Stimulated activated effector memory CD8-positive, alpha-beta T cell treated with anti-CD3 and anti-CD28 coated beads, Interleukin-12 subunit alpha, Interleukin-12 subunit beta, amount 100 ng/mL, for 72 hours (primary cell): ENCODE results near the gene DHRSX.
"Not testable (repeated sequence)": the region's sequence is repeated elsewhere in the genome, so short reads cannot be mapped to it uniquely, and the experiment has no call there.

ENCODE experiments used
- ATAC-seq: fragments of 150-1000 bp; cut with Tn5 transposase; 2 replicates; pipeline ENCODE4 v1.10.0; 2021
- DNase-seq, 2 donors: peaks; one replicate each; pipeline ENCODE4 v3.0.0; 2021 to 2022; ENCODE audit warnings: low spot score in 2 of 2
- H3K27ac Mint-ChIP-seq: one replicate; pipeline ENCODE4 v1.8.0; 2022; ENCODE audit warnings: mild to moderate bottlenecking, mixed read lengths
- H3K36me3 Mint-ChIP-seq: one replicate; pipeline ENCODE4 v1.8.0; 2022; ENCODE audit warnings: mild to moderate bottlenecking, mixed read lengths
- H3K4me1 Mint-ChIP-seq: one replicate; pipeline ENCODE4 v1.8.0; 2022; ENCODE audit warnings: mixed read lengths
- H3K4me3 Mint-ChIP-seq: one replicate; pipeline ENCODE4 v1.8.0; 2022; ENCODE audit warnings: mild to moderate bottlenecking, mixed read lengths
- H3K9me3 Mint-ChIP-seq: one replicate; pipeline ENCODE4 v1.8.0; 2022; ENCODE audit warnings: mixed read lengths

DHRSX gene

DNA sequence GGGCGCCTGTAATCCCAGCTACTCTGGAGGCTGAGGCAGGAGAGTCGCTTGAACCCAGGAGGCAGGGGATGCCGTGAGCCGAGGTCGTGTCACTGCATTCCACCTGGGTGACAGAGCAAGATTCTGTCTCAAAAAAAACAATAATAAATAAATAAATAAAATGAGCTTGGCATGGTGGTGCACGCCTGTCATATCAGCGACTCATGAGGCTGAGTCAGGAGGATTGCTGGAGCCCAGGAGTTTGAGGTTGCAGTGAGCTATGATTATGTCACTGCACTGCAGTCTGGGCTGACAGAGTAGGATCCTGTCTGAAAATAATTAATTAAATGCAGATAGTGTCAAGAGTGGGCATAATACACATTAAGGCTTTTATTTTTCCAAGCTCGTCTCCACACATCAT is 77.5 kb downstream of the DHRSX start:
- no peak overlapping the region for H3K27ac Mint-ChIP-seq
- DNase-seq = no peak
- no peaks in the 10 kb centered on the region for H3K9me3 Mint-ChIP-seq
- peaks cover 11% of the 10 kb centered on the region for H3K36me3 Mint-ChIP-seq
- peaks cover 16% of the 10 kb centered on the region for H3K4me1 Mint-ChIP-seq
- H3K4me3 Mint-ChIP-seq = no peak overlapping the region
- ATAC-seq = peak; percentile 65

DNA sequence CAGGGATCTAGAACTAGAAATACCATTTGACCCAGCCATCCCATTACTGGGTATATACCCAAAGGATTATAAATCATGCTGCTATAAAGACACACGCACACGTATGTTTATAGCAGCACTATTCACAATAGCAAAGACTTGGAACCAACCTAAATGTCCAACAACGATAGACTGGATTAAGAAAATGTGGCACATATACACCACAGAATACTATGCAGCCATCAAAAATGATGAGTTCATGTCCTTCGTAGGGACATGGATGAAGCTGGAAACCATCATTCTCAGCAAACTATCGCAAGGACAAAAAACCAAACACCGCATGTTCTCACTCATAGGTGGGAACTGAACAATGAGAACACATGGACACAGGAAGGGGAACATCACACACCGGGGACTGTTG is 81.4 kb downstream of the DHRSX start:
- DNase-seq, H3K27ac Mint-ChIP-seq, ATAC-seq, H3K4me1 Mint-ChIP-seq, H3K4me3 Mint-ChIP-seq, H3K9me3 Mint-ChIP-seq: not testable (repeated sequence)
- peaks cover 11% of the 10 kb centered on the region for H3K36me3 Mint-ChIP-seq

DNA sequence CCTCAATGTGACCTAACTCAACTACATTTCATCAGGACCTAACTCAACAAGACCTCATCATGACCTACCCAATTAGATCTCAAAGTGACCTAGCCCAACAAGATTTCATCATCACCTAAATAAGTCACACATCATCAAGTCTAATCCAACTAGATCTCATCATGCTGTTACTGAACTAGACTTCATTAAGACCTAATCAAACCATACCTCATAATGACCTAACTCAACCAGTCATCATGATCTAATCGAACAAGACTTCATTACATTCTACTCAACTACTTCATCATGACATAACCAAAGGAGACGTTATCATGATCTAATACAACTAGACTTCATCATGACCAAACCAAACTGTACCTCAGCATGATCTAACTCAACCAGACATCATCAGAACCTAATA is 82.8 kb downstream of the DHRSX start:
- H3K4me1 Mint-ChIP-seq = peaks cover 7% of the 10 kb centered on the region
- ATAC-seq = no peak

DNA sequence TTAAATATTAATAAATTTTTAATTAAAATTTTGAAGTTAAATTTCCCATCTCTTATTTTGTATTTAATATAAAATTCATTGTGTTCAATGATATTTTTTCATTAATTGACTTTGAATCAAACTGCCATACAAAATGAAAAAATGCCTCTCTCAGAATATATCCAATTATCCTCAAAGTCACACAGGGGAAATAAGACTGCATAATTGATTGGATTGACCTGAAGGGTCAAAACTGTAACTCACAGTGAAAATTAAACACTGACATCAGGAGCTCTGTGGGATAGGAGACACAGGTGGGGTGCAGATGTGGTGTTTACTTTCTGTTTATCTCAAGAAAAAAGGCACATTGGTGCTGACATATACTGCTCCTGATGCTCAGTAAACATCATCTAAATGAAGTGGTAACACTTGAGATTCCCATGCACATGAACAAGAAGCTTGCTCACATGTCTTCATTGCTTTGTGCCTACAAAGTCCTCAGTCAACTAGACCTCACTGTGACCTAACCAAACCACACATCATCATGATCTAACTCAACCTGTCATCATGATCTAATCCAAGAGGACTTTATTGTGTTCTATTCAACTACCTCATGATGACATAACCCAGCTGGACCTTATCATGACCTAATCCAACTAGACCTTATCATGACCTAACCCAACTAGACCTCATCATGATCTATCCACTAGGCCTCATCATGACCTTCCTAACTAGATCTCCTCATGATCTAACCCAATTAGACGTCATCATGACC is 83.7 kb downstream of the DHRSX start:
- ATAC-seq = peak; percentile 57
- Mint-ChIP-seq H3K27ac (no peak overlapping the region), H3K4me1 (peaks cover 7% of the 10 kb centered on the region), H3K9me3 (no peaks in the 10 kb centered on the region), H3K36me3 (no peaks in the 10 kb centered on the region), H3K4me3 (no peak overlapping the region)
- DNase-seq = no peak

More for the DNA sequence above, 82.8 kb downstream of the DHRSX start:
- Mint-ChIP-seq H3K9me3 (no peaks in the 10 kb centered on the region), H3K36me3 (no peaks in the 10 kb centered on the region), H3K4me3 (no peak overlapping the region), H3K27ac (no peak overlapping the region)
- no peak for DNase-seq

DNA sequence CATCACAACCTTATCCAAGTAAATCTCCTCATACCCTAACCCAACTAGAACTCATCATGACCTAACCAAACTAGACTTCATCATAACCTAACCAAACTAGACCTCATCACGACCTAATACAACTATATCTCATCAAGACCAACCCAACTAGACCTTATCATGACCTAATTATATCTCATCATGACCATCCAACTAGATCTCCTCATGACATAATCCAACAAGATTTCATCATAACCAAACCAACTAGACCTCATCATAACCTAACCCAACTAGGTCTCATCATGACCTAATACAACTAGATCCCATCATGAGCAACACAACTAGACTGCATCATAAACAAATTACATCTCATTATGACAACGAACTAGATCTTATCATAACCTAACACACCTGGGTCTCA is 86.4 kb downstream of the DHRSX start:
- H3K27ac Mint-ChIP-seq = no peak overlapping the region
- H3K4me1 Mint-ChIP-seq = no peaks in the 10 kb centered on the region

DNA sequence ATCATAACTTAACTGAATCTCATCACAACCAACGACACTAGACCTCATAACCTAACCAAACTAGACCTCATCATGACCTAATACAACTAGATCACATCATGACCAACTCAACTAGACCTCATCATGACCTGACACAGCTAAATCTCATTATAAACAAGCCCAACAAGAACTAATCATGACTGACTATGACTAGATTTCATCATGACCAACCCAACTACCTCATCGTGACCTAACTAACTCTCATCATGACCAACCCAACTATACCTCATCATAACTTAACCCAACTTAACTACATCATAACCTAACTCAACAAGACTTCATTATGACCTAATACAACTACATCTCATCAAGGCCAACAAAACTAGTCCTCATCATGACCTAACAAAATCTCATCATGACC is 86.8 kb downstream of the DHRSX start:
- no peaks in the 10 kb centered on the region for H3K36me3 Mint-ChIP-seq
- no peak overlapping the region for H3K27ac Mint-ChIP-seq
- ATAC-seq (no peak), DNase-seq (no peak)
- no peaks in the 10 kb centered on the region for H3K4me1 Mint-ChIP-seq
- no peak overlapping the region for H3K4me3 Mint-ChIP-seq
- no peaks in the 10 kb centered on the region for H3K9me3 Mint-ChIP-seq

More for the DNA sequence above, 86.4 kb downstream of the DHRSX start:
- DNase-seq = no peak
- no peaks in the 10 kb centered on the region for H3K36me3 Mint-ChIP-seq
- no peak for ATAC-seq
- H3K4me3 Mint-ChIP-seq = no peak overlapping the region
- no peaks in the 10 kb centered on the region for H3K9me3 Mint-ChIP-seq

DNA sequence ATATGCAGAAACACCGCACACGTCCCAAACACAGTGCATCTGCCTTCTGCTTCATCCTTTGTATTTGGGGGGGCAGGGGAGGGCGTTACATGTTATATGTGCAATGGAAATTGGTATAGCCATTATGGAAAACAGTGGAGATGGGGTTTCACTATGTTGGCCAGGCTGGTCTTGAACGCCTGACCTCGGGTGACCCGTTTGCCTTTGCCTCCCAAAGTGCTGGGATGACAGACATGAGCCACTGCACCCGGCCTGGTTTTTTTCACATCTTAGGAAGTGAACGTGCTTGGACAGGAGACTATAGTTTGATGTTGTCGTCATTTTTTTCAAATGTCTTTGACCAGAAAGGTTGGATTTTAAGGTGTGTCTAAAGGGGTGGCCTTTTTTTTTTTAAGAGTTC is 88.6 kb downstream of the DHRSX start:
- ATAC-seq (no peak), DNase-seq (no peak)
- no peak overlapping the region for H3K4me3 Mint-ChIP-seq
- peaks cover 6% of the 10 kb centered on the region for H3K36me3 Mint-ChIP-seq
- no peak overlapping the region for H3K27ac Mint-ChIP-seq
- no peaks in the 10 kb centered on the region for H3K4me1 Mint-ChIP-seq
- H3K9me3 Mint-ChIP-seq = peaks cover 2% of the 10 kb centered on the region

DNA sequence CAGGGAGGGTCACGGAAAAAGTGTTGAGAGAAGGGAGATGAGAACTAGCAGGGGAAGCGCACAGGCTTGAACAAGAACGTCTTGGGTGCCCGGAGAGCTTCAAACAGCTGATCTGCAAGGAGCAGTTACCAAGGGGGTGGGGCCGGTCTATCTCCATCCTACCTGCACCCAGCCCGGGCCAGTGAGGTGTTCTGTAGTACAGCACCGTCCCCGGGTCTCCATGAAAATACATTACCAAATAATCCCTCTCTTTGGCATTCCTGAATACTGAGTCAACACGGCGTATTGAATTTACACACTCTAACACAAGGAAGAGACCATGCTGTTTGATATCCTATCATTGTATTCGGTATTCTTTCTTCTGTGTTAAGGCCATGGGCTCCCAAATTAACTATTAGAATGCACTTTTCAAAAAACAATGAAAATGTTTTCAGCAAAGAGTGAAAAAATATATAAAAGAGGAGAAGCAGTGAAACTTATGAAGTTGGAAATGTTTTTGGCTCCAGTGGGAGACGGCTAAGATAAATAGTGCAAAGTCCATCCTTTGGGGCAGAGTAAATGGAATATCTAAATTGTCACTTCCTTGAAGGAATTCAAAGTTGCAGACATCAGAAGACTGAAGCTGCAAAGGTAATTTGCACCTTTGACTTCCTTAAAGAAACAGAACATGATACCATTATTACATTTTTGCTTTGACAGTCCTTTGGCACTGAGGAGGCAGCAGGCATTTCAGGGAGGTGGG is 90.3 kb downstream of the DHRSX start:
- DNase-seq (no peak), ATAC-seq (no peak)
- H3K27ac Mint-ChIP-seq = no peak overlapping the region
- H3K4me3 Mint-ChIP-seq = no peak overlapping the region
- peaks cover 2% of the 10 kb centered on the region for H3K9me3 Mint-ChIP-seq
- peaks cover 6% of the 10 kb centered on the region for H3K36me3 Mint-ChIP-seq
- no peaks in the 10 kb centered on the region for H3K4me1 Mint-ChIP-seq

DNA sequence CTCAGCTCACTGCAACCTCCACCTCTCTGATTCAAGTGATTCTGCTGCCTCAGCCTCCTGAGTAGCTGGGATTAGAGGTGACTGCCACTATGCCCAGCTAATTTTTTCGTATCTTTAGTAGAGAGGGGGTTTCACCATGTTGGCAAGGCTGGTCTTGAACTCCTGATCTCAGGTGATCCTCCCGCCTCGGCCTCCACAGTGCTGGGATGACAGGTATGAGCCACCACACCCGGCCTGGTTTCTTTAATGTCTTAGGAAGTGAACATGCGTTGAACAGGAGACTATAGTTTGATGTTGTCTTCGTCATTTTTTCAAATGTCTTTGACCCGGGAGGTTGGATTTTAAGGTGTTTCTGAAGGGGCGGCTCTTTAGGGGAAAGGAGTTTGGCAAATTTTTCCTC is 91.0 kb downstream of the DHRSX start:
- ATAC-seq (no peak), DNase-seq (no peak)
- H3K4me3 Mint-ChIP-seq = no peak overlapping the region
- no peak overlapping the region for H3K27ac Mint-ChIP-seq
- H3K4me1 Mint-ChIP-seq = no peaks in the 10 kb centered on the region
- H3K36me3 Mint-ChIP-seq = peaks cover 6% of the 10 kb centered on the region
- H3K9me3 Mint-ChIP-seq = peaks cover 2% of the 10 kb centered on the region

- ATAC-seq (no peak), DNase-seq (no peak)
- Mint-ChIP-seq H3K36me3 (peaks cover 7% of the 10 kb centered on the region), H3K27ac (no peak overlapping the region), H3K4me1 (no peaks in the 10 kb centered on the region), H3K9me3 (peaks cover 2% of the 10 kb centered on the region), H3K4me3 (no peak overlapping the region)
Measured at GRCh38 chrX:2408856-2409255, 91.9 kb downstream of the DHRSX start.

DNA sequence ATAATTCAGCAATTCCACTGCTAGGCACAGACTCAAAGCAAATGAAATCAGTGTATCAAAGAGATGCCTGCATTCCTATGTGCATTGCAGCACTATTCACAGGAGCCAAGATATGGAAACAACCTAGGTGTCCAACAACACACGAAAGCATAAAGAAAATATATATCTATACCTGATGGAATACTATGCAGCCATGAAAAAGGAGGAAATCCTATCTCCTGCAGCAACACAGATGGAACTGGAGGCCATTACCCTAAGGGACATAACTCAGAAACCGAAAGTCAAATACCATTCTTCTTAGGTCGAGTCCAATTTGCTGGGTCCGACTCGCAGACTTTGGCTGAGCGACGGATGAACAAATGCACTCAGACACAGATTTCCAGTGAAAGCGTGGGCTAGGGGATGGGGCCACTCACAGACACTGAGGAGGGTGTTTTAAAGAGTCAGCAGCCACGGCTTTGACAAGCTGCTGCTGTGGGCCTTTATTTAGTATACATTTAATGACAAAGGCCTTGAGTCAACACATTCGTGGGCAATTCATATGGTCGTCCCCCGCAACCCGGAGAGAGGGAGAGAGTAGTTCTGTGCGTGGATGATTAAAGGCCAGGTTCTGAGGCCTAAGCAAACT is 93.8 kb downstream of the DHRSX start:
- Mint-ChIP-seq H3K9me3 (peaks cover 2% of the 10 kb centered on the region), H3K4me1 (no peaks in the 10 kb centered on the region), H3K36me3 (peaks cover 21% of the 10 kb centered on the region), H3K4me3 (no peak overlapping the region), H3K27ac (no peak overlapping the region)
- no peak for DNase-seq
- no peak for ATAC-seq

DNA sequence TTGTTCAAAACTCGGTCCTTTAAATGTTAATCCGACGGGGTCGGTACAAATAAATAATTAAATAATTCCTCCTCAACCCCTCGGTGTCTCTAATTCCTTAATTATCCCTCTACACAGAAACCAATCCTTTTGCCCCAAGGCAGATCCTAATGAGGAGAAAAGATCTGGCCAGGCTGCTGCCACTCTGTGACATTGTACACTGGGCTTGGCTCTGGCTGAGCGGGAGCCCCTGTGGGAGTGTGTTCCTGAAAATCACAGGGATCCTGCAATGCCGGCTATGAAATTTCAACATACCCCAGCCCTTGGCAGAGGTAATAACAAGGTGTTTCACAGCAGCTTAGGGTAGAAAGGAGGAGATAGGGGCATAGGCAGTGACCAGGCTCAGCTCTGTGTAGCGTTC is 96.0 kb downstream of the DHRSX start:
- DNase-seq = no peak
- Mint-ChIP-seq H3K4me1 (no peaks in the 10 kb centered on the region), H3K27ac (no peak overlapping the region), H3K9me3 (peaks cover 2% of the 10 kb centered on the region), H3K36me3 (peaks cover 26% of the 10 kb centered on the region), H3K4me3 (no peak overlapping the region)
- no peak for ATAC-seq

GRCh38 chrX:2402361-2402690 is 98.5 kb downstream of the DHRSX start:
- Mint-ChIP-seq H3K27ac (no peak overlapping the region), H3K4me3 (no peak overlapping the region), H3K4me1 (no peaks in the 10 kb centered on the region), H3K9me3 (peaks cover 2% of the 10 kb centered on the region), H3K36me3 (peaks cover 21% of the 10 kb centered on the region)
- ATAC-seq (no peak), DNase-seq (no peak)

GRCh38 chrX:2401590-2402360 is 99.0 kb downstream of the DHRSX start:
- Mint-ChIP-seq H3K4me1 (no peaks in the 10 kb centered on the region), H3K4me3 (no peak overlapping the region), H3K36me3 (peaks cover 26% of the 10 kb centered on the region), H3K9me3 (no peaks in the 10 kb centered on the region), H3K27ac (no peak overlapping the region)
- no peak for DNase-seq
- ATAC-seq = no peak

- Mint-ChIP-seq H3K9me3 (no peaks in the 10 kb centered on the region), H3K4me3 (no peak overlapping the region), H3K4me1 (no peaks in the 10 kb centered on the region), H3K27ac (no peak overlapping the region), H3K36me3 (peaks cover 32% of the 10 kb centered on the region)
- ATAC-seq = no peak
- DNase-seq = no peak
Measured at GRCh38 chrX:2401201-2401589, 99.6 kb downstream of the DHRSX start.
